Omental fat pad (tissue), 4 donors: ENCODE data around the gene SOCS4. TPM values are rescaled to one million over a fixed set of nuclear protein-coding genes. Genes with fewer than 3 reads are reported as not detected.
A peak's percentile ranks its signal among the peaks of the same experiment; 100 is the strongest.
"Not testable (repeated sequence)": the region's sequence is repeated elsewhere in the genome, so short reads cannot be mapped to it uniquely, and the experiment has no call there.

Source experiments
- ATAC-seq: fragments of 150-250 bp; one replicate; pipeline ENCODE4 v1.9.1; 2016; ENCODE audit warnings: mild to moderate bottlenecking, moderate library complexity; ENCODE audit not compliant: low FRiP score
- DNase-seq: peaks from one replicate; pipeline ENCODE4 v3.0.0-alpha.2; 2019; ENCODE audit warnings: low spot score
- CTCF ChIP-seq, 3 donors: fragments of 450-650 bp; IDR thresholded peaks; one replicate each; pipeline ENCODE4 v1.5.1; 2016 to 2017; ENCODE audit warnings: antibody characterized with exemption in 3 of 3, mild to moderate bottlenecking in 3 of 3, moderate library complexity in 2 of 3
- total RNA-seq, 4 donors: library from RNA; depleted of rRNA; stranded (reverse); fragments of >200 nt; gene quantifications; one replicate each; pipeline ENCODE4 v1.1.0, GENCODE V29; 2016

The SOCS4 gene
- total RNA-seq, 4 donors from 2014 or later: 15.9 to 25.5 (median 21.2) TPM

- DNase-seq (no peak), ATAC-seq (no peak)
- TF ChIP-seq CTCF (IDR thresholded peaks at IDR 0.05): no peak
These were observed 12.0 kb upstream of the SOCS4 start for GRCh38 chr14:55015006-55015405.

GRCh38 chr14:55019968-55020554 is 7.0 kb upstream of the SOCS4 start:
- ATAC-seq (no peak), DNase-seq (no peak)
- TF ChIP-seq CTCF (IDR thresholded peaks at IDR 0.05): no peak

- DNase-seq, ATAC-seq: not testable (repeated sequence)
These were observed 2.7 kb upstream of the SOCS4 start for GRCh38 chr14:55024365-55024764.

GRCh38 chr14:55025948-55026347 is 1.1 kb upstream of the SOCS4 start:
- no peak for ATAC-seq
- no peak for TF ChIP-seq CTCF (IDR thresholded peaks at IDR 0.05)
- no peak for DNase-seq

GRCh38 chr14:55026441-55026792 is 619 bp upstream of the SOCS4 start:
- no peak for DNase-seq
- TF ChIP-seq CTCF (IDR thresholded peaks at IDR 0.05): no peak
- peak; percentile 18 for ATAC-seq

- no peak for ATAC-seq
- TF ChIP-seq CTCF (IDR thresholded peaks at IDR 0.05): no peak
- no peak for DNase-seq
These were observed 1.0 kb downstream of the SOCS4 start for GRCh38 chr14:55028066-55028465.

GRCh38 chr14:55028476-55028875 is 1.4 kb downstream of the SOCS4 start:
- no peak for TF ChIP-seq CTCF (IDR thresholded peaks at IDR 0.05)
- ATAC-seq: no peak
- DNase-seq: no peak

- TF ChIP-seq CTCF (IDR thresholded peaks at IDR 0.05): no peak
These were observed 4.2 kb downstream of the SOCS4 start for GRCh38 chr14:55031190-55031589.

GRCh38 chr14:55037995-55038394 is 11.0 kb downstream of the SOCS4 start:
- DNase-seq, ATAC-seq: not testable (repeated sequence)

More at GRCh38 chr14:55031190-55031589, 4.2 kb downstream of the SOCS4 start:
- ATAC-seq (no peak), DNase-seq (no peak)
